ENCODE measurements around the gene SMARCD1.

DNA sequence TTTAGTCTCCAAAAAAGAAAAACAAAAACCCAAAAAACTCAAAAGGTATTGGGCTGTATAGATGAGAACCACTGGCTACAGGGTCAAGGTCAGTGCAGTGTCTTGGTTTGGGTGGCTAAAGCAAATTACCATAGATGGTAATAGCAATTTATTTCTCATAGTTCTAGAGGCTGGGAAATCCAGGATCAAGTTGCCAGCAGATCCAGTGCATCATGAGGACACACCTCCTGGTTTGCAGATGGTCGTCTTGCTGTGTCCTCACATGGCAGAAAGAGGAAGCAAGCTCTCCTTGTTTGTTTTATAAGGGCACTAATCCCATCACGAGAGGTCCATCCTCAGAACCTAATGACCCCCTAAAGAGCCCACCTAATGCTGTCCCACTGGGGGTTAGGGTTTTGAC is 38.1 kb downstream of the SMARCD1 start:
- TF ChIP-seq, protein P1, sequence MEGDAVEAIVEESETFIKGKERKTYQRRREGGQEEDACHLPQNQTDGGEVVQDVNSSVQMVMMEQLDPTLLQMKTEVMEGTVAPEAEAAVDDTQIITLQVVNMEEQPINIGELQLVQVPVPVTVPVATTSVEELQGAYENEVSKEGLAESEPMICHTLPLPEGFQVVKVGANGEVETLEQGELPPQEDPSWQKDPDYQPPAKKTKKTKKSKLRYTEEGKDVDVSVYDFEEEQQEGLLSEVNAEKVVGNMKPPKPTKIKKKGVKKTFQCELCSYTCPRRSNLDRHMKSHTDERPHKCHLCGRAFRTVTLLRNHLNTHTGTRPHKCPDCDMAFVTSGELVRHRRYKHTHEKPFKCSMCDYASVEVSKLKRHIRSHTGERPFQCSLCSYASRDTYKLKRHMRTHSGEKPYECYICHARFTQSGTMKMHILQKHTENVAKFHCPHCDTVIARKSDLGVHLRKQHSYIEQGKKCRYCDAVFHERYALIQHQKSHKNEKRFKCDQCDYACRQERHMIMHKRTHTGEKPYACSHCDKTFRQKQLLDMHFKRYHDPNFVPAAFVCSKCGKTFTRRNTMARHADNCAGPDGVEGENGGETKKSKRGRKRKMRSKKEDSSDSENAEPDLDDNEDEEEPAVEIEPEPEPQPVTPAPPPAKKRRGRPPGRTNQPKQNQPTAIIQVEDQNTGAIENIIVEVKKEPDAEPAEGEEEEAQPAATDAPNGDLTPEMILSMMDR (IDR thresholded peaks at IDR 0.05; ENCODE audit: insufficient read depth, low read length), result no peak
- TF ChIP-seq POLR2AphosphoS5 (IDR thresholded peaks at IDR 0.05; ENCODE audit: low read depth), result no peak

Data from HL-60 (cell line).